ENCODE results near the gene KCNJ3.

GRCh38 chr2:154849482-154849881, 151.0 kb downstream of the KCNJ3 start:
- TF ChIP-seq CTCF (IDR thresholded peaks at IDR 0.05) (no peak), EZH2 (IDR thresholded peaks at IDR 0.05; ENCODE audit: borderline replicate concordance, insufficient read depth, low read depth, low read length, poor library complexity, severe bottlenecking) (no peak)

Data from B cell (primary cell).